ENCODE data around the gene KDM5B. TPM values are rescaled to one million over a fixed set of nuclear protein-coding genes. Genes with fewer than 3 reads are reported as not detected.

The KDM5B gene
- total RNA-seq, 2 experiments from 2014 or later: not detected

GRCh38 chr1:202709276-202710041, 98.8 kb downstream of the KDM5B start:
- H2AFZ ChIP-seq (ENCODE audit: low read length): no peak overlapping the region
- no peaks in the 10 kb centered on the region for H3K4me1 ChIP-seq (ENCODE audit: insufficient read depth, low read length, poor library complexity, severe bottlenecking)
- no peaks in the 10 kb centered on the region for H3K9me2 ChIP-seq (ENCODE audit: insufficient read depth, low read length)
- H3K27ac ChIP-seq (ENCODE audit: low read depth, low read length, poor library complexity, severe bottlenecking): no peak overlapping the region
- BruUV-seq (replicated peaks): no TSS peak
- intact Hi-C loops (cut with micrococcal nuclease; ENCODE audit: unreplicated experiment): no loop called here
- no peaks in the 10 kb centered on the region for H3K9me3 ChIP-seq (ENCODE audit: low read length)
- H3K4me3 ChIP-seq (ENCODE audit: low read depth, low read length, poor library complexity, severe bottlenecking): no peak overlapping the region
- H3K4me2 ChIP-seq (ENCODE audit: low read length): no peak overlapping the region
- no peak for TF ChIP-seq CTCF (conservative IDR thresholded peaks at IDR 0.05; ENCODE audit: low read length)
- no peak for TF ChIP-seq EZH2phosphoT487 (IDR thresholded peaks at IDR 0.05; ENCODE audit: borderline replicate concordance, low read depth, low read length)
- no peaks in the 10 kb centered on the region for H3K36me3 ChIP-seq (ENCODE audit: insufficient read depth, low read length)
- ChIA-PET CTCF (ENCODE audit: unreplicated experiment) (no interaction called here), POLR2A (interaction anchor here (0.7 kb wide), 1 partner anchor 10 kb away, joined by 3 read pairs; no protein-coding TSS in a partner anchor)
- H3K79me2 ChIP-seq (ENCODE audit: insufficient read depth, low read depth, low read length): no peaks in the 10 kb centered on the region
- no peaks in the 10 kb centered on the region for H4K20me1 ChIP-seq (ENCODE audit: insufficient read depth, low read length)
- no peak for DNase-seq (ENCODE audit: low spot score)

GRCh38 chr1:202708456-202709275, 99.6 kb downstream of the KDM5B start:
- H3K4me3 ChIP-seq (ENCODE audit: low read depth, low read length, poor library complexity, severe bottlenecking): no peak overlapping the region
- POLR2A ChIA-PET: interaction anchor here (0.7 kb wide), 1 partner anchor 11 kb away, joined by 3 read pairs; no protein-coding TSS in a partner anchor
- no peak overlapping the region for H3K4me2 ChIP-seq (ENCODE audit: low read length)
- BruUV-seq (replicated peaks): no TSS peak
- no peak for DNase-seq (ENCODE audit: low spot score)
- H4K20me1 ChIP-seq (ENCODE audit: insufficient read depth, low read length): no peaks in the 10 kb centered on the region
- CTCF ChIA-PET (ENCODE audit: unreplicated experiment): no interaction called here
- intact Hi-C loops (cut with micrococcal nuclease; ENCODE audit: unreplicated experiment): no loop called here
- H3K27ac ChIP-seq (ENCODE audit: low read depth, low read length, poor library complexity, severe bottlenecking): no peak overlapping the region
- H2AFZ ChIP-seq (ENCODE audit: low read length): no peak overlapping the region
- TF ChIP-seq CTCF (conservative IDR thresholded peaks at IDR 0.05; ENCODE audit: low read length) (no peak), EZH2phosphoT487 (IDR thresholded peaks at IDR 0.05; ENCODE audit: borderline replicate concordance, low read depth, low read length) (no peak)
- H3K36me3 ChIP-seq (ENCODE audit: insufficient read depth, low read length): no peaks in the 10 kb centered on the region
- H3K9me3 ChIP-seq (ENCODE audit: low read length): no peaks in the 10 kb centered on the region
- H3K4me1 ChIP-seq (ENCODE audit: insufficient read depth, low read length, poor library complexity, severe bottlenecking): no peaks in the 10 kb centered on the region
- H3K9me2 ChIP-seq (ENCODE audit: insufficient read depth, low read length): no peaks in the 10 kb centered on the region
- no peaks in the 10 kb centered on the region for H3K79me2 ChIP-seq (ENCODE audit: insufficient read depth, low read depth, low read length)
